CD14-positive monocyte (primary cell): Measurements from ENCODE around the gene COL4A2. TPM values are rescaled to one million over a fixed set of nuclear protein-coding genes. Genes with fewer than 3 reads are reported as not detected.
A peak's percentile ranks its signal among the peaks of the same experiment; 100 is the strongest.

Experiments
- DNase-seq, 3 donors: peaks; one replicate each; pipeline ENCODE4 v3.0.0-alpha.2; 2011 to 2022
- H2AFZ ChIP-seq: 2 replicates; pipeline ENCODE4 v1.6.0; 2012; ENCODE audit warnings: mild to moderate bottlenecking, low read depth, low read length, inconsistent platforms; ENCODE audit not compliant: insufficient read depth, poor library complexity, severe bottlenecking
- H3K27ac ChIP-seq, 2 donors: 1 replicate in 1 of 2; 2 replicates in 1 of 2; pipeline ENCODE4 v1.5.1; 2012 to 2013; ENCODE audit warnings: low read length in 2 of 2, control low read depth in 1 of 2, inconsistent platforms in 1 of 2, low read depth in 1 of 2, mild to moderate bottlenecking in 1 of 2
- H3K27me3 ChIP-seq, 2 donors: one replicate each; pipeline versions ENCODE4 v1.6.0 to v1.6.1; 2011 to 2013; ENCODE audit warnings: low read length in 2 of 2; ENCODE audit not compliant: control insufficient read depth in 2 of 2, insufficient read depth in 2 of 2
- H3K36me3 ChIP-seq, 2 donors: replicated peaks in 1 of 2; 1 replicate in 1 of 2; 2 replicates in 1 of 2; pipeline versions ENCODE4 v1.5.1 to v1.6.1; 2012 to 2013; ENCODE audit warnings: low read length in 2 of 2, control low read depth in 1 of 2, inconsistent platforms in 1 of 2, mild to moderate bottlenecking in 1 of 2; ENCODE audit not compliant: insufficient read depth in 2 of 2, control insufficient read depth in 1 of 2
- H3K4me1 ChIP-seq, 2 donors: 1 replicate in 1 of 2; 2 replicates in 1 of 2; pipeline versions ENCODE4 v1.5.1 to v1.6.1; 2012 to 2013; ENCODE audit warnings: low read length in 2 of 2, control low read depth in 1 of 2, inconsistent platforms in 1 of 2, mild to moderate bottlenecking in 1 of 2, moderate library complexity in 1 of 2; ENCODE audit not compliant: insufficient read depth in 2 of 2, control insufficient read depth in 1 of 2
- H3K4me2 ChIP-seq: replicated peaks from 2 replicates; pipeline ENCODE3; 2012; ENCODE audit warnings: low read length, moderate library complexity, mild to moderate bottlenecking; ENCODE audit not compliant: poor library complexity, severe bottlenecking; ENCODE audit errors: extremely low read depth
- H3K4me3 ChIP-seq, 3 experiments: fragments of 200-600 bp in 1 of 3; sonication (generic) in 1 of 3; replicated peaks in 1 of 3; 1 replicate in 2 of 3; 2 replicates in 1 of 3; pipeline ENCODE4 v1.5.1; 2011 to 2013; ENCODE audit warnings: low read length in 3 of 3, mild to moderate bottlenecking in 3 of 3, control low read depth in 2 of 3, low read depth in 2 of 3, inconsistent platforms in 1 of 3, moderate library complexity in 1 of 3
- H3K79me2 ChIP-seq: 2 replicates; pipeline ENCODE4 v1.6.0; 2012; ENCODE audit warnings: mild to moderate bottlenecking, control low read depth, inconsistent platforms, low read length, moderate library complexity; ENCODE audit not compliant: insufficient read depth
- H3K9ac ChIP-seq: 2 replicates; pipeline ENCODE4 v1.6.0; 2017; ENCODE audit warnings: low read length, mild to moderate bottlenecking; ENCODE audit not compliant: insufficient read depth, poor library complexity, severe bottlenecking
- H3K9me3 ChIP-seq, 2 donors: replicated peaks in 1 of 2; 1 replicate in 1 of 2; 2 replicates in 1 of 2; pipeline versions ENCODE4 v1.5.1 to v1.6.1; 2012 to 2013; ENCODE audit warnings: low read length in 2 of 2, control low read depth in 1 of 2; ENCODE audit not compliant: control insufficient read depth in 1 of 2, insufficient read depth in 1 of 2
- H4K20me1 ChIP-seq: 2 replicates; pipeline ENCODE4 v1.6.0; 2012; ENCODE audit warnings: mild to moderate bottlenecking, low read length, control low read depth, moderate library complexity; ENCODE audit not compliant: insufficient read depth
- H3K27ac Mint-ChIP-seq, 7 donors: one replicate each; pipeline ENCODE4 v1.8.0; 2020; ENCODE audit warnings: mild to moderate bottlenecking in 7 of 7, mixed read lengths in 7 of 7, moderate library complexity in 6 of 7, inconsistent platforms in 2 of 7
- H3K27me3 Mint-ChIP-seq, 3 donors: one replicate each; pipeline ENCODE4 v1.8.0; 2021 to 2022; ENCODE audit warnings: low read depth in 3 of 3, mild to moderate bottlenecking in 3 of 3, mixed read lengths in 3 of 3, moderate library complexity in 3 of 3, inconsistent platforms in 1 of 3
- H3K36me3 Mint-ChIP-seq, 2 donors: one replicate each; pipeline ENCODE4 v1.8.0; 2020; ENCODE audit warnings: mixed read lengths in 2 of 2, inconsistent platforms in 1 of 2, mild to moderate bottlenecking in 1 of 2
- H3K4me1 Mint-ChIP-seq: one replicate; pipeline ENCODE4 v1.8.0; 2020; ENCODE audit warnings: mild to moderate bottlenecking, mixed read lengths
- H3K4me3 Mint-ChIP-seq, 2 donors: one replicate each; pipeline ENCODE4 v1.8.0; 2020; ENCODE audit warnings: mild to moderate bottlenecking in 2 of 2, mixed read lengths in 2 of 2, moderate library complexity in 1 of 2
- H3K9me3 Mint-ChIP-seq, 7 donors: one replicate each; pipeline ENCODE4 v1.8.0; 2020 to 2022; ENCODE audit warnings: mixed read lengths in 7 of 7, mild to moderate bottlenecking in 6 of 7, moderate library complexity in 6 of 7, inconsistent platforms in 2 of 7
- CTCF ChIP-seq: fragments of 200-600 bp; IDR thresholded peaks from one replicate; pipeline ENCODE4 v1.8.0; 2022; ENCODE audit warnings: antibody characterized with exemption, mild to moderate bottlenecking
- WGBS: methylation state at CpG from one replicate; pipeline ENCODE4 v1.1.5; 2013; ENCODE audit warnings: missing lambda C conversion rate; ENCODE audit not compliant: insufficient coverage; 5-methylcytosine and 5-hydroxymethylcytosine counted together
- intact Hi-C, 2 donors: fragments of 100-400 bp; cut with micrococcal nuclease; formaldehyde crosslinking; loops; one replicate each; pipeline versions ENCODE4 v1.15.0 to v1.15.1; 2023
- polyA plus RNA-seq, 3 donors: library from polyadenylated mRNA; depleted of rRNA in 1 of 3; unstranded in 2 of 3; stranded (reverse) in 1 of 3; fragments of 300-500 nt in 2 of 3; fragments of >200 nt in 1 of 3; fragmentation: Illumina TruSeq in 2 of 3; gene quantifications; 1 replicate in 2 of 3; 2 replicates in 1 of 3; pipeline ENCODE4 v1.2.3, GENCODE V29; 2012 to 2021

Gene COL4A2
- polyA plus RNA-seq, 3 donors, result not detected

- Histone ChIP-seq H2AFZ (no peak overlapping the region), H3K79me2 (no peaks in the 10 kb centered on the region), H3K9ac (no peak overlapping the region), H3K4me3 (no peak overlapping the region), H3K36me3 (no peaks in the 10 kb centered on the region), H4K20me1 (no peaks in the 10 kb centered on the region), H3K27ac (no peak overlapping the region), H3K9me3 (peaks cover 0 to 6% of the 10 kb centered on the region in 2 donors), H3K27me3 (peaks cover 48 to 61% of the 10 kb centered on the region in 2 donors), H3K4me1 (no peaks in the 10 kb centered on the region), H3K4me2 (no peak overlapping the region)
- no peak for DNase-seq
- no peaks in the 10 kb centered on the region for H3K4me1 Mint-ChIP-seq
- intact Hi-C loops, result no loop called here
- TF ChIP-seq CTCF, result no peak
- H3K27ac Mint-ChIP-seq, result no peak overlapping the region
- H3K9me3 Mint-ChIP-seq, result no peaks in the 10 kb centered on the region
- H3K4me3 Mint-ChIP-seq, result no peak overlapping the region
- no peaks in the 10 kb centered on the region for H3K36me3 Mint-ChIP-seq
- peaks cover 65 to 85% (median 71%) of the 10 kb centered on the region in 3 donors for H3K27me3 Mint-ChIP-seq
- 75% methylated on average over 2 of the region's 11 CpGs for WGBS
Observed at GRCh38 chr13:110423689-110424302, 116.7 kb downstream of the COL4A2 start.

- Histone ChIP-seq H3K79me2 (no peaks in the 10 kb centered on the region), H3K36me3 (no peaks in the 10 kb centered on the region), H3K9ac (no peak overlapping the region), H3K4me3 (no peak overlapping the region), H2AFZ (no peak overlapping the region), H4K20me1 (no peaks in the 10 kb centered on the region), H3K27ac (no peak overlapping the region), H3K27me3 (peaks cover 48 to 52% of the 10 kb centered on the region in 2 donors), H3K4me2 (no peak overlapping the region), H3K4me1 (no peaks in the 10 kb centered on the region), H3K9me3 (peaks cover 0 to 6% of the 10 kb centered on the region in 2 donors)
- Mint-ChIP-seq H3K4me1 (no peaks in the 10 kb centered on the region), H3K36me3 (no peaks in the 10 kb centered on the region), H3K27ac (no peak overlapping the region), H3K4me3 (peak overlapping the region in 1 of 2 donors; percentile 11), H3K27me3 (peaks cover 57 to 78% (median 63%) of the 10 kb centered on the region in 3 donors), H3K9me3 (no peaks in the 10 kb centered on the region)
- intact Hi-C loops, result no loop called here
- TF ChIP-seq CTCF, result no peak
- 85% methylated on average over 21 of the region's 26 CpGs for WGBS
- DNase-seq, result no peak
Observed at GRCh38 chr13:110424569-110425443, 117.7 kb downstream of the COL4A2 start.
